ENCODE data around the gene ARG2.

The ARG2 gene

GRCh38 chr14:67641902-67642749 lies 22.4 kb downstream of the ARG2 start:
- no peak for DNase-seq

DNA sequence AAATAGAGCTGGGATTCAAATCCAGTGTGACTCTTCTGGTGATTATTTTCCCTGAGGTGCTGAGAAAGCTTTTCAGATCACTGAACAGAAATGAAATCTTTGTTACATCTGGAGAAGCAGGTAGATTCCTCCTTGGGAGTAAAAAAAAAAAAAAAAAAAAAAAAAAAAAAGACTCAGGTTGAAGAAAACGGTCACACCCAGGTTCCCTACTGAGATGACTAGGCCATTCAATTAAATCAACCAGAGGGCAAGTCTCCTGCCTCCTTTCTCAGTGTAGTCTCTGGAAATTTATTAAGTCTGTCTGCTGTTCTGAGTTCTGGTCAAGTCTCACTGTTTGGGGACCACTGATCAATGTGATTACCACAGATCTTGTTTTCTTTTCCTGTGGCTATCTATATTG lies 24.0 kb downstream of the ARG2 start:
- no peak for DNase-seq

DNA sequence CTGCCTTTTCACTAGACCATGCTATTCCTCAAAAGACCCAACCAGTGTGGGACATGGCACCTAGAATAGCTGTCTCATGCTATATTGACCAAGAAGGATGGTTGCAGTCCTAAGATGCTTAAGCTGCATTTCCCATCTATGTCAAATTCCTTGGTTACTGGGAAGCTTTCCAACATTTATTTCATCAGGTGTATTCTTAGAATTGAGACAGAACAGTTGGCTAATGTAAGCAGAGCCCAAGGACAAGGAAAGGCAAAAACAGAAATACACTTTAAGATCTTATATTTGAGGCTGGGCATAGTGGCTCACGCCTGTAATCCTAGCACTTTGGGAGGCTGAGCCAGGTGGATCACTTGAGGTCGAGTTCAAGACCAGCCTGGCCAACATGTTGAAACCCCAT lies 24.7 kb downstream of the ARG2 start:
- DNase-seq, result no peak

GRCh38 chr14:67645414-67645813 lies 25.7 kb downstream of the ARG2 start:
- DNase-seq, result no peak

DNA sequence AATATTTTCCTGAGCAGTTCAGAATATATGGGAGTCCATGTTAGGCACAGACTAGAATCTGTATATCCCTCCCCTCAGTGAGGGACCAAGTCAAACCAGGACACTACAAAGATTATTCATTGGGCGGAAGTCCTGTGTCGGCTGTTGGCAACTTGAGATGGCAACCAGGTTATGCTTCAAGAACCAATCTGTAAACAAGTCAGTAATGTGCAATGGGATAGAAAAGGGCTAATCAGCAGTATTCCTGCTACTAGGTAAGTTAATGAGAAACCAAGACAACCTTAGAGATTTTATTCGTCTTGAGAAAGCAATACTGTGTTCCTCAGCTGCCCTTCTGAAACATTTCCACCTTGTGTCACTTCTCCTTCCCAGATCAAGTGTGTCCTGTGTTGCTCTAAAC lies 26.4 kb downstream of the ARG2 start:
- no peak for DNase-seq

- DNase-seq, result no peak
Observed at GRCh38 chr14:67650151-67650550, 30.4 kb downstream of the ARG2 start.

GRCh38 chr14:67650694-67651093 lies 31.0 kb downstream of the ARG2 start:
- no peak for DNase-seq

DNA sequence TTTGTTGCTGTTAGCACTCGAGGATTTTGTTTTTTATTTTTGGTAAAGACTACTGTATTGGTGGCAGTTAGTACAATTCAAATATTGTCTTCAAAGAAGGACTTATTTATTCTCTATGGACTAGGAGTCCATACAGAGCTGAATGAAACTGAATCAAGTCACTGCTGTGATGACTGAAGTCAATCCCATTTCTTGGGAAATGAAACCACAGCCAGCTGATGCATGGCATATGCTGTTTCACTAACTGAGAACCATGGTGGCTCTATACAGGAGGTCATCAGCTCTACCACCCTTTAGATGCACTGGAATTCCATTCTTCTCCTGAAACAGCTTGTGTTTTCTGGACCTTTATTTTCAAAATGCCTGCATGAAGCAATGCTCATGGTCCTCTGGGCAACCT lies 32.5 kb downstream of the ARG2 start:
- no peak for DNase-seq

GRCh38 chr14:67653651-67654280 lies 34.0 kb downstream of the ARG2 start:
- DNase-seq, result no peak

DNA sequence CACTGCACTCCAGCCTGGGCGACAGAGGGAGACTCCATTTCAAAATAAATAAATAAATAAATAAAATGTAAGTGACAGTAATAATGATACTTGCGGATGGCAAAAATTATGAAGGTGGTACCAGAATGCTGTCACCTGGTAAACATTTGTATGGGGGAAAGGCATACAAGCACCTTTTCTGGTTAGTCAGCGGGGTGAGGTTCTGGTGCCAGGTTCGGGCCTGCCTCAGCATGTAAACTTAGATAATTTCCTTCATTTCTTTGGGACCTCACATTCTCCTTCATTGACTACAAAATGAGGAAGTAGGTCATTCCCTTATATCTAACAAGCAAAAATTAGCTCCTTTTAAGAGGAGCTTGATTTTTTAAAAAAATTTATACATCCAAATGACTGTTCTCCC lies 43.9 kb downstream of the ARG2 start:
- no peak for DNase-seq

GRCh38 chr14:67665868-67666267 lies 46.1 kb downstream of the ARG2 start:
- DNase-seq, result no peak

DNA sequence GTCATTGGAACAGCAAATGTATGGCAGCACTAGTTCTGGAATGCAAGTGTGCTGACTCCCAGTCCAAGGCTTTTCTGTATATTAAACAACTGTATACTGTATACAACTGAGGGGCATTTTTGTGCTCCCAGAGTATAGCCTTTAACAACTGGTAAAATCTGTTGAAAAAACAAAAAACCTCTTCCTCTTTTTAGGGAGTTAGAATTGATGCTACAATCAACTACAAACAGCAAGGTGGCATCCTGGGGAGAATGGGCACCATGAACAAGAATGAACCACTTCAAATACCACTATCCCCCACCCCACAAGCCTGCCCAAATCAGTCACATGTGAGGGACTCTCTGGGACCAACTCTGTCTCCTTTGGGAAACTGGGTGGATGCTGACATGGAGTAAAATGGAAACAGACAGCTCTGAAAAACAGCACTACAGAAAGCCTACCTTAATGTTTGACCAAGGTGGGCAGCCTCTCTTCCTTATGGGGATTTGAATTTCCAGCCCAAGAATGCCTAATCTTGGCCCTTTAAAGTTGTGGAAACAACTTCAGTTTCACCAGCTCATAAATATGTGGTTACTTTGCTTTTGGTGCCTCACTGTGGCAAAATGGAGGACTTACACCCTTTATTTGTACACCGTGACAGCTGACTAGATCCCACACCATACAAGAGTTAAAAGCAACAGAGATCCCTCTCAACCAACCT lies 47.2 kb downstream of the ARG2 start:
- peak; percentile 26 for DNase-seq

DNA sequence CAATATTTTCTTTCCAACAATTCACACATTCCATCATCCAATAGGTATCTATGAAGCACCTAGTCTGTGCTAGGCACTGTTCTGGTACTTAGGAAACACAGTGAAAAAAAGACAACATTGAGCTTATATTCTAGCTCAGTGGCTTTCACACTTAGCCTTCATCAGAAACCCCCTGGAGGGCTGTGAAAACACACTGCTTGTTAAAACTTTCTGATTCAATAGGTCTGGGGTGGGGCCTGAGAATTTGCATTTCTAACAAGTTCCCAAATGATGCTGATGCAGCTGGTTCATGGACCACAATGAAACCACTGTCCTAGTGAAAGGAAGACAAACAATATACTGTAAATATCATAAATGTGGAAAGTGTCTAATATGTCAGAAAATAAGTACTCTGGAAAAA lies 48.8 kb downstream of the ARG2 start:
- DNase-seq, result no peak

DNA sequence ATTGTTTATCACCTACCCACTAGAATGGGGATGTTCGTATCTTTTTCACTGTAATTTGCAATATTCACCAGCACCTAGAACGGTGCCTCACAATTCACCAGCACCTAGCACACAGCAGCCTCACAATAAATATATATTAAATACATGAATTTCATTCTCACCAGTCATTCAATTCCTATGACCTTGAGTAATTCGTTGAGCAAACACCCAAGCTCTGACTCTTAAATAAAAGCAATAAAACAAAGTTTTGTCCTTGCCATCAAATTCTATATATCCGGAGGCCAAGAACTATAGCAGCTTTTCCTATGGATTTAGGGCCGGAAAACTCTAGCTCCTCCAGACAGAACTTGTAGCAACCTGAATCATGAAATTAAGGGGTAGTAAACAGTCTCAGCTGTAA lies 53.7 kb downstream of the ARG2 start:
- no peak for DNase-seq

DNA sequence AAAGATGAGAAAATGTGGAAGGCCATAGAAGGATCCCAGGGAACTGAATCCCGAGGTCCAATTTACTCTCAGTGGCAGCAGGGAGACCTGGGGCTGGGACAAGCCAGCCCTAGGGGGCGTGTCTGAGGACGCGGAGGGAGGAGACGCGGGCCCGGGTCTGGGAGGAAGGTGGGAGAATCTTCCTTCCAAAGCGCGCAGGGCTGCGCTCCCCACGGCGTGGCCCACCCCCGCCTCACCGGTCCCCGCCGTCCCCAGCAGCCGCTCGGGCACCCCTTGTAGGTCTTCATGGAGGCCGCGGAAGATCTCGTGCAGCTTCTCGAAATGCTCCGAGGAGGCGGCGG lies 54.4 kb downstream of the ARG2 start:
- peak; percentile 22 for DNase-seq

- peak; percentile 55 for DNase-seq
Observed at GRCh38 chr14:67674480-67675218, 54.9 kb downstream of the ARG2 start, which contains the start of gene VTI1B. Gene VTI1B, minus strand, starts transcription at chr14:67674632. Its CDS starts 143 bp downstream, at chr14:67674489.

GRCh38 chr14:67675219-67675582 lies 55.5 kb downstream of the ARG2 start:
- no peak for DNase-seq

GRCh38 chr14:67679006-67679405 lies 59.3 kb downstream of the ARG2 start:
- DNase-seq, result no peak

- peak; percentile 52 for DNase-seq
Observed at GRCh38 chr14:67680121-67680602, 60.4 kb downstream of the ARG2 start.

DNA sequence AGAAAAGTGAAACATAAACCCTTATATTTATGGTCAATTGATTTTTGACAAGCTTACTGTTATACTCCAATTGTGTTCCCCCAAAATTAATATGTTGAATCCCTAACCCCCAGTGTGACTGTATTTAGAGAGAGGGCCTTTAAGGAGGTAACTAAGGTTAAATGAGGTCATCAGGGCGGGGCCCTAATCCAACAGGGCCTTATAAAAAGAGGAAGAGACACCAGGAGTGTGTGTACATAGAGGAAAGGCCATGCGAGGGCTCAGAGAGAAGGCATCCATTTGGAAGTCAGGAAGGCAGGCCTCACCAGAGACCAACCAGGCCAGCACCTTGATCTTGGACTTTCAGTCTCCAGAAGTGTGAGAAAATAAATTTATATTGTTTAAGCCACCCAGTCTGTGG lies 61.2 kb downstream of the ARG2 start:
- DNase-seq, result no peak

DNA sequence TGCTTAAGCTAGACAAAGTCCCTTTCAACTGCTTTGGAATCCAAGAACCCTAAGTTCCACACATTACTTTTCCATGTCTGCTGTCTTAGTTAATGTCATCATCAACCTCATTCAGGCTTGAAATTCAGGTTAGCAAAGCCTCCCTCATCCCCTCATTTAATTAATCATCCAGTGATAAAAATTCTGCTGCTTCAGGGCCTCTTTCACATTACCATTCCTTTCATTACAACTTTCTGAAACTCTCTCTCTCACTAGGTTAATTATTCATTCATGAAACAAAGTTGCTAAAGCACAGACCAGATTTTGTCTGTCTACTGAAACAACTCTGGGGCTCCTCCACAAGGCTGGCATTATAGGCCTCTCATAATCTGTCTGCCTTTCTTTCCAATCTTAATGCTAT lies 64.1 kb downstream of the ARG2 start:
- DNase-seq, result no peak

- no peak for DNase-seq
Observed at GRCh38 chr14:67690011-67690410, 70.3 kb downstream of the ARG2 start.

DNA sequence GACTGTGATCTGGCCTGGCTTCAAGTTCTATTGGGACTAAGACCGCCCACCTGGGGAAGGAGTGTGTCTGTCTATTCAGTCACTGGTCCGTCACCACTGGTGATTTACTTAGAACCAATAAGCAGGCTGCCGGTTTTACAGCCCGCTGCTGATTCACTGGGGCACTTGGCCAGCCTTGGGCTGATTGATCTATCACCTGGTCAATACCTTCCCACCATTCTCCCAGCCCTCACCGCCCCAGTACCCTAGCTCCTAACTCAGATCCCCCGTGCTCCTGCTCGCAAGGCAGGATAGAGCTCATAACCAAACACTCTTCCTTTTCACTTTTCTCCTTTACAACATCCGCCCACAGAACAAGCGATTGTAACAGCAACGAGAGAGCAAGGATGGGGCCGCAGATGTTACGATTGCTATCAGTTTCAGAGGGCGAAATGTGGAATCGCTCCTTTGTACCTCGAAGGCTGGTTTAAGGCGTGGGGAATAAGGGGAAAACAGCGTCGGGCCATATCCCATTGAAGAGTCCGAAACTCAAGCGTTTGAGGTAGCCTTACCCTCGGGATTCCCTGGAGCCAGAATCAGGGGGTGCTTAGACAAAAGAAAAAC lies 75.2 kb downstream of the ARG2 start:
- peak; percentile 66 for DNase-seq

Data from amniotic stem cell (primary cell).